NCI-H446 (cell line): ENCODE results near the gene CEP85L.

Source experiments
- DNase-seq, 2 experiments: peaks; one replicate each; lab custom pipeline; 2025; lab: John Stamatoyannopoulos, UW

Gene CEP85L

GRCh38 chr6:118579786-118580185 lies 71.6 kb downstream of the CEP85L start:
- DNase-seq = no peak

GRCh38 chr6:118578617-118579016 lies 72.8 kb downstream of the CEP85L start:
- no peak for DNase-seq

DNA sequence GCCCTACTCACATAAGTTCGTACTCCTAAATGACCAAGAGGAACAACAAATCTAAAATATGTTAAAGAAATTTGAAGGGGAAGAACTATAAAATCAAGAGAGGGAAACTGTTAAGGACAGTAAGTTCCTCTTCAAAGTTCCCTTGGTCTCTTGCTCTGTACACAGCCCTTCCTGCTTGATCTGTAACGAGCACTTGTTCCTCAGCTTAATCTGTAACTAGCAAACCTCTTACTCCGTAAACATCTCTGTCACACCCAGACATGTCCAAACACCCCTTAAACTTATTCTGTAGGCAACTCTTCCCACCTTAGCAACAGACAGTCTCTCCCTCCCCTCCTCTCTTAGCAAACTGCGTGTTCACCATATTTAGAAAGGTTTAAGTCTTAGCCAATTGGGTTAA lies 73.4 kb downstream of the CEP85L start:
- DNase-seq = no peak

DNA sequence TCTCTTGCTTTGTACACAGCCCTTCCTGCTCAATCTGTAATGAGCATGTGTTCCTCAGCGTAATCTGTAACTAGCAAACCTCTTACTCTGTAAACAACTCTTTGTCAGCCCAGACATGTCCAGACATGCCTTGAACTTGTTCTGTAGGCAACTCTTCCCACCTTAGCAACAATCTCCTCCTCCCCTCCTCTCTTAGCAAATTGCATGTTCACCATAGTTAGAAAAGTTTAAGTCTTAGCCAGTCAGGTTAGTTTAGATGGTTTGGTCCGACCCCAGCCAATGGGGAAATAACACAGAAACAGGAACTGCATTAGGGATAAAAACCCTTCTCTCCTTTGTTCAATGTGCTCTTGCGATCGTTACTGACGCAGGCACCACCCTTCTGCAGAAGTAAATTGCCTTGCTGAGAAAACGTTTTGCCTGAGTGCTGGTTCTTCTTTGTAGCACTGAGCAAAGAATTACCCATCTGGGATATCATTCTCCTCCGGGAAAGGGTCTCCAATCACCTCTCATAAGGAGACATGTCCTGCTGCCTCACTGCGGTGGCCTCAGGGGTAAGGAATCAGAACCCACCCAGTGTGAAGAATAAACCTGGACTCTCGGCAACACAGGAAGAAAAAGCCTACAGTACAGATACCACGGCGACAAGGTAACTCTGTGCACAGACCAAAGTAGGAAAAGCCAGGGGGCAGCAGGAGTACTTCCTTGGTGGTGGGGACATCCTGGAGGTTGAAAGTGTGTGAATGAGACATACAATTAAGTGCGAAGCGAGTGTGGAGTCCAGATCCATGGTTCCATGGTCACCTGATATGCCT lies 77.1 kb downstream of the CEP85L start:
- DNase-seq = no peak

DNA sequence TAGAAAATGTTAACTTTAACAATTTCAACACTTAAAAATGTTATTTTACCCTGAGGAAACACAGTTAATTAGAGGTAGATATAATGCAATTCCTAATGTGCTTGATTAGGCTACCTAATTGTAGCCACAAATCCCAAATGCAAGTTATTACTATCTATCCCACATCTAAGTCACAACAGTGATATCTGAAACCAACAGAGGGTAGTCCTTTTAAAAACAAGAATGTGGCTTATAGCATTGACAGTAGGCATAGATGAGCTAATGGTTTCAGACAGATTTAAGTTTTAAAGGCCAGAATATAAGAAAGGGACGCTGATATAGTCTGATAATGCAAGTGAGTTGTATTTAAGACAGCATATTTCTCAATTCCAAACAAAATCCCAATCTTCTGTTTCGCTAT lies 80.3 kb downstream of the CEP85L start:
- DNase-seq = no peak

DNA sequence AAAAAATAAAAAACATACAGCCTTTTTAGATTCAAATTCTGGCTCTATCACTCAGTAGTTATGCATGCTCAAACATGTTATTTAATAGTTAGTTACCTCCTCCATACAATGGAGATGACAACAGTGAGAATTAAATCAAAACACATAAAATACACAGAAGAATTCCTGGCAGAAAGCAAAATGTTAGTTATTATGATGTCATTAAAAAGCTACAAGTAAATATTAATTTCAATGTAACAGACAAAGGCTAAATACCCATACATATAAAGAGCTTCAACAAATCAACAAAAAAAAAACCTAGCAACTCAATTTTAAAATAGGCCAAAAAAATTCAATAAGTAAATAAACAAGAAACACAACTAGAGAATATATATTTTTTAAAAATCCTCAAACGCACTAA lies 81.9 kb downstream of the CEP85L start:
- no peak for DNase-seq

GRCh38 chr6:118567974-118568373 lies 83.4 kb downstream of the CEP85L start:
- no peak for DNase-seq

GRCh38 chr6:118565311-118565960 lies 86.0 kb downstream of the CEP85L start:
- DNase-seq = peak in 1 of 2 experiments; percentile 49

GRCh38 chr6:118562959-118563358 lies 88.4 kb downstream of the CEP85L start:
- DNase-seq = no peak

GRCh38 chr6:118562248-118562647 lies 89.1 kb downstream of the CEP85L start:
- DNase-seq = no peak

GRCh38 chr6:118559659-118560058 lies 91.7 kb downstream of the CEP85L start:
- no peak for DNase-seq

DNA sequence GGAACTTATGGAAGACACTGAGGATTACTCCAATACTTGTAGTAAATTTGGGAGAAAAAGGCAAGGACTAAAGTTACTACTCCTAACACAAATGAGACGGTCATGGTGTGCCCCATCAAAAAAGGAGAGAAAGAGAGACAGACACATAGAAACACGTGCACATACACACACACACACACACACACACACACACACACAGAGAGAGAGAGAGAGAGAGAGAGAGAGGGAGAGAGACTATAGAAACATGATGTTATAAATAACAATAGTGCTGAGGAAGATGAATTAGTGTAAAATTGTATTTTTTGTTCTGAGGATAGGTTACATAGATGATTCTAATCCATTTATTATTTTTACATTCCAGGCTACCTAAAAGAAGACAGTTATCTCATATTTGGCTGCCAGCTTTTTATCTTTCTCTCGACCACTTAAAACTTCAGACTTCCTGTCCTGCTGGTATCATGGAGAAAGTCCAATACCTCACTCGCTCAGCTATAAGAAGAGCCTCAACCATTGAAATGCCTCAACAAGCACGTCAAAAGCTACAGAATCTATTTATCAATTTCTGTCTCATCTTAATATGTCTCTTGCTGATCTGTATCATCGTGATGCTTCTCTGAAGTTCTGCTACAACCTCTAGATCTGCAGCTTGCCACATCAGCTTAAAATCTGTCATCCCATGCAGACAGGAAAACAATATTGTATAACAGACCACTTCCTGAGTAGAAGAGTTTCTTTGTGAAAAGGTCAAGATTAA lies 92.8 kb downstream of the CEP85L start:
- DNase-seq = no peak

DNA sequence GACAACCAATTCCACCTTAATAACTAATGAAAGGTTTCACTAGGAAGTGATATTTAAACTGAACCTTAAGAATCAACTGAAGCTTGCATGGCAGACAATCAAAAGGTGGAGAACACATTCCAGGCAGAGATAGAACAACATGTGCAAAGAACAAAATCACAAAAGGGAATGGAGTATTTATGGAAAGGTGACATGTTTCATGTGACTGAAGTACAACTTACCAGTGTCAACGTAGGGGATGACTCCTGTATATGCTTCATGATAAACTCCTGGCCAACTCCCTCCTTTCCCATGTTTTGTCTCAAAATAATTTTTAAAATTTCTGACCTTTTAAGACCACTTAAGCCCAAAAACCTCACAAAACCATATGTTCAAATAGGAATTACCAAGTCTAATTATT lies 96.7 kb downstream of the CEP85L start:
- DNase-seq = no peak

DNA sequence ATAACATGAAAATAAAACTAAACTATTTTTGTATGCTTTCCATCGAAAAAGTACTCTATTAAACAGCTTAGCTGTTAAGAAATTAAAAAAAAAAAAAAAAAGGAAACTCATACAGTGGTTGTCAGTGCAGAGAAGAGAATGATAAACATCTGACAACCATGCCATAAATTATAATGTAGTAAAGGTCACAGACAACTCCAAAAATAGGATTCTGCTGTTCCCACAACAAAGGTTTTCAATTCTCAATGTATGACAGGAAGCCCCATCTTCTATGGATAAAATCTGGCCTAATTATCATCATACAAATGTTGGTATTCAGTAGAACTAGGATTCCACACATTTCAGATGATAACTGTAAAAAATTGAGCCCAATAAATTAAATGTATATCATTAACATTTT lies 98.3 kb downstream of the CEP85L start:
- no peak for DNase-seq

DNA sequence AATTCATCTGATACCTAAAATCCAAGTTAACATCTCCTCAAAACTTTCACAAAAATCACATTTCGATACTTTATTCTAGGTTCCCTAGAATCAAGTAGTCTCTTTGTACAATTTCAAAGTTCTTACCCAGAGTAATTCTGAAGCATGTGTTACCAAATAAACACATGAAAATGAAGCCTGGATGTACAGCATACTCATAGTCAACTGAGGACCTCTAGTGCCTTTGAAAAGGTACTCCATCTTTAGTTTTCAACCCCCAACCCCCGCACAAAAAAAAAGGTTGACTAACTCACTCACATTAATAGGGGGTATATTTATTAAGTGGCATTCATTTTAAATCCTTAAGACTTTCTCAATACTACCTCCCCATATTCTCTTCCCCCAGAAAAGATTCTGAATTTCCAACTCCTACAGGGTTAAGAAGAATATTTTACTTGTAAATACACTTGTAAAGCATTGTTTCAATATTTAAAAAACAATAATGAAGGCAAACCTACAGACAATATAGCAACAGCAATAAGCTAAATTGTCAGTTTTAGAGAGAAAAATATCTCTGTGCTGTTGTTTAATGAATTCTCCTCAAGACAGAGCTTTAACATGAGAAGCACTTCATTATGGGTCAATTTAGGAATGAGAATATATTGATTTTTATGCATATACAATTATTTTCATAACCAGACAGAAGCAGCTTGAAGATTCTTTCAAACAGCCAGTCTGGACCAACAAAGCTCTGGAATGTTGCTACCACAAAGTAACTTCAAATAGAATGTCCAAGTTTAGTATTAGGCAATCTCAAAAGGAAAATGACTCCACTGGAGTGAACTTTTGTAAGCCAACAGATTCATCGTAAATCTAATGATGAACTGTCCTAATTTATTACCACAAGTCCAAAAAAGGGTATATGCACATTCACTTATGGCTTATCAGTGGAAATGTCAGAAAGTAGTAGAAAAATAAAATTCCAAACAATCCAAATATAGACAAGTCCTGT lies 100.0 kb downstream of the CEP85L start:
- peak; percentile 22 to 53 for DNase-seq

DNA sequence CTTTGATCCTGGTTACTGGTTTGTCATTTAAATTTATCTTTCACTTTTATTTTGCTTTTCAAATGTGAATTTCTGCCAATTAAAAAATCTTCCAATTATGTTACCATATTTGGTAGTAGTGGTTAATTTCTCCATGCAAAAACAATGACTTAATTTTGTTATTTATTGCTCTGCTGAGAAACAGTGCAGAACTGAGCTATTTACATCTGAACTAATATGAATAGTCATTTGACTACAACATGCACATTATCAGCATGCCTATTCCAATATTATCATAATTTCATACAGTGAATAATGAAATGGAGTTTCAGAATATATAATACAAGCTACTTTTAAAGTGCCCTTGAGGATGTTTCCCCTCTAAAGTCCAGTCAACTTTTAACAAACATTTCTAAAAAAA lies 102.8 kb downstream of the CEP85L start:
- DNase-seq = no peak

GRCh38 chr6:118548136-118548535 lies 103.3 kb downstream of the CEP85L start, which contains the start of gene PLN:
TSS of gene PLN (plus strand) at chr6:118548296. CDS start at chr6:118558922, 10,626 bp downstream.
- no peak for DNase-seq

- DNase-seq = no peak
These were observed 104.5 kb downstream of the CEP85L start for GRCh38 chr6:118546880-118547218.

DNA sequence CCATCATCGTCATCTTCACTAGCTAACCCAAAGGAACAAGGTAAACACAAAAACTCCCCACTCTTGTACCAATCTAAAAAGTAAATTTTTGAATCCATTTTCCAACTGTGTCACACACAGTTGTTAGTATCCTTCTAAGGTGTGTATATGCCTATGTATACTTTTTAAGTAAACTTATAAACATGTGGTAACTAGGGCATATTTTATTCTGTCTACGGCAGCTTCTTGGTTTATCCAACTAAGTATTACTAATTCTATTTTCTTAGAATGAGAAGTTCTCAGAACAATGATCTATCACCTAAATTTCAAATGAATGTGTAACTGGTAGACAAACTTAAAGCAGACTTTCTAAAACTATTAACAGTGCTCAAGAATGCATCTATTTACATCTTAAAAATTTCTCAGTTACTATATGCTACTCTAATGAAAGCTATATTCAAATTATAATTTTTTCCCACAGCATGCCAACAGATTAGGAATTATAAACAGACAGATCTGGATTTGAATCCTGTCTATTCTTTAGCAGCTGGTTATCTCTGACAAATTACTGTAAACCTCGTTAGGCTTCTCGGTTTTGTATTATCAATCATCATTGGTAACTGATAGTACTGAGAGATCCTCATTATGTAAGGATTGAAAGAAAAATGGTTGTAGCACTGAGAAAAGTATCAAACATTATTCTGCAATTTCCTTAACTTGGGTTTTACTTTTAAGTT lies 105.1 kb downstream of the CEP85L start:
- no peak for DNase-seq

DNA sequence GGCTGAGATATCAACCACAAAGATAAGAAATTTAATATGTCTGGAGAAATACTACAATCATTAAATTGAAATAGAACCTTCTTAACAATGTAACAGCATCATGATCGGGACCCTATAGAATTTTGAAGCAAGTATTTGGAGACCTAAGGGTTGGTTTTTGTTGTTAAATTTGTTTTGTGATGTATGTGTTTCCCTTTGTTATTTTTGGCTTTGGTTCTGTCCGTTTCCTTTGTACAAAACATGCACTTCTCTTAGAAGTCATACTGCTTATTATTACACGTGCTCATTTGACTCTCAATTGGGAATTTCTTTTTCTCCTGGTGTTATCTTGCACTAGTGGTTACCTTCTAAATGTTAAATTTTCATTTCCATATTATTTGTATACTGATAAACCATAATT lies 107.3 kb downstream of the CEP85L start:
- no peak for DNase-seq
